Stimulated activated CD4-positive, alpha-beta T cell treated with anti-CD3 and anti-CD28 coated beads, Interleukin-4, amount 100 ng/mL, for 1 hour (primary cell): Measurements from ENCODE around the gene EEF2KMT.
"Not testable (repeated sequence)": the region's sequence is repeated elsewhere in the genome, so short reads cannot be mapped to it uniquely, and the experiment has no call there.

Experiments
- DNase-seq: peaks from one replicate; pipeline ENCODE4 v3.0.0-alpha.2; 2020

Gene EEF2KMT, protein sequence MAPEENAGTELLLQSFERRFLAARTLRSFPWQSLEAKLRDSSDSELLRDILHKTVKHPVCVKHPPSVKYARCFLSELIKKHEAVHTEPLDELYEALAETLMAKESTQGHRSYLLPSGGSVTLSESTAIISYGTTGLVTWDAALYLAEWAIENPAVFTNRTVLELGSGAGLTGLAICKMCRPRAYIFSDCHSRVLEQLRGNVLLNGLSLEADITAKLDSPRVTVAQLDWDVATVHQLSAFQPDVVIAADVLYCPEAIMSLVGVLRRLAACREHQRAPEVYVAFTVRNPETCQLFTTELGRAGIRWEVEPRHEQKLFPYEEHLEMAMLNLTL

DNA sequence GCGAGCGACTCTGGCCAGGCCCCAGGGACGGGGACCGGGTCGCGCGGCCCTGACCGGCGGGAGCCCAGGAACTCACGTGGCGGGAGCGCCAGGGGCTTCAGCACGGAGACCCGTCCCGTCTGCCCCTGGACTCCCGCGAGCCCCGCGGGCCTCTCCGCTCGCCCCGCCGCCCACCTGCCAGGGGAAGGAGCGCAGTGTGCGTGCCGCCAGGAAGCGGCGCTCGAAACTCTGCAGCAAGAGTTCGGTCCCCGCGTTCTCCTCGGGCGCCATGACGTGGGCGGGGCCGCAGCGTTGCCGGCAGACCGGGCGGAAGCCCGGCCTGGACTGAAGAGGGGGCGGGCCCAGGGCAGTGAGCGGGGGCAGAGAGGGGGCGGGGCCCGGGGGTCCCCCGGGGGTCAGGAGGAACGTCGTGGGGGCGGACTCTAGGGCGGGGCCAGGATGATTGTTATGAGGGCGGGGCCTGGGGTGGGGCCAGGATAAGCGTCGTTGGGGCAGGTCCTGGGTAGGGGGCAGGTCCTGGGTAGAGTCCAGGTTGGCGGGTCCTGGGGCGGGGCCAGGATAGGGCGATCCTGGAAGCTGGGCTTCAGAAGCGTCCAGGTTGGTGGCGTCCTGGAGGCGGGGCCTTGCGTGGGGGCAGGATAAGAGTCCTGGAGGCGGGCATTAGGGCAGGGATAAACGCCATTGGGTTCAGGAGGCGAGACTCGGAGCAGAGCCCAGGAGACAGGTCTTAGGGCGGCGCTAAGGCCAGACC is at the start of gene EEF2KMT:
Gene EEF2KMT (minus strand): TSS at position 326 of the 751 bp plus-strand sequence. CDS start 56 bp downstream, at position 270.
- peak; percentile 88 for DNase-seq

DNA sequence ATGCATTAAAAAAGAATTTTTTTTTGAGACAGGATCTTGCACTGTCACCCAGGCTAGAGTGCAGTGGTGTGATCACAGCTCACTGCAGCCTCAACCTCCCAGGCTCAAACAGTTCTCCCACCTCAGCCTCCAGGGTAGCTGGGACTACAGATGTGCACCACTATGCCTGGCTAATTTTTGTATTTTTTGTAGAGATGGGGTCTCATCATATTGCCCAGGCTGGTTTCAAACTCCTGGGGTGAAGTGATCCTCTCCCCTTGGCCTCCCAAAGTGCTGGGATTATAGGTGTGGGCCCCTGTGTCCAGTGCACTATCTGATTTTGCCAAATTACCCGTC is 47.0 kb upstream of the EEF2KMT start:
- not testable (repeated sequence) for DNase-seq

DNA sequence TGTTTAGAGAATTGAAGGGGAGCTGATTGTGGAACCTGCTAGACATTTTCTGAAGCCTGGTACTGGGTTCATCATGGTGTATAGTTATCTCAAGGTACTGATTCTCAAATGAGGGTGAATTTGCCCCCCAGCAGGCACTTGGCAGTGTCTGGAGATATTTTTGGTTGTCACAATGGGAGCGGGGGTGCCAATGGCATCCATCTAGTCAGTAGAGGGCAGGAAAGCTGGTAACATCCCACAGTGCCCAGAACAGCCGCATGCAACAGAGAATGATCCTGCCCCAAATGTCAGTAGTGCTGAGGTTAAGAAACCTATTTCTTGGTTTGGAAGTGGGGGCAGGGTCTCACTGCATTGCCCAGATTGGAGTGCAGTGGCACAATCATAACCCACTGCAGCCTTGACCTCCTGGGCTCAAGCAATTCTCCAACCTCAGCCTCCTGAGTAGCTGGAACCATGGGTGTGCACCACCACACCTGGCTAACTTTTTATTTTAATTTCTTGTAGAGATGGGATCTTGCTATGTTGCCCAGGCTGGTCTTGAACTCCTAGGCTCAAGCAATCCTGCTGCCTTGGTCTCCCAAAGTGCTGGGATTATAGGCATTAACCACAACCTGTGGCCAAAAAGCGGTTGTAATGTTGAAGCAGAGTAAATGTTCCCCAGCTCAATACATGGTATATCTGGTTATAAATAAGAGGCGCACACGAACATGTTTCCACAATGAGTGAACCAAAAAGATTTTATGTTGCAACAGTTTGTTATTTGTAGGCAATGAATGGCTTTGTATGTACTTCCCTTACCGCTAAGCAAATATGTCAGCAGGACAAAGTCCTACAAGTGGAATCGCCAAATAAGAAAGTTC is 46.4 kb upstream of the EEF2KMT start:
- DNase-seq, result no peak

DNA sequence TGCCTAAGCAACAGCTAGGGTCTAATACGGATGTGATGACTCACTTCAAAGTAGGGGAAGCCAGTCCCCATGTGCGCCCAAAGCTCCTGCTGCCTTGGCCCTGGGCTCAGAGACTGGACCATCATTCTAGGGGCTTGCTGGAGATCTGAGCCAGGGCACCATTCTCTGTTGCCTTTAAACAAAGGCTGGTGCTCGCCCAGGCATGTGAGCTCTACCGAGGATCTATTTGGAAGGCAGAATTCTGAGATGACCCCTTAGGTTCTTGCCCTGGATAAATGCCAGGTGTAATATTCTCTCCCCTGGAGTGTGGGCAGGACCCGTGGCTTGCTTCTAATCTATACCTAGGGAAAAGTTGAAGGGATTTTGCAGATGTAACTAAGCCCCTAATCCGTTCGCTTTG is 42.6 kb upstream of the EEF2KMT start:
- DNase-seq, result not testable (repeated sequence)

DNA sequence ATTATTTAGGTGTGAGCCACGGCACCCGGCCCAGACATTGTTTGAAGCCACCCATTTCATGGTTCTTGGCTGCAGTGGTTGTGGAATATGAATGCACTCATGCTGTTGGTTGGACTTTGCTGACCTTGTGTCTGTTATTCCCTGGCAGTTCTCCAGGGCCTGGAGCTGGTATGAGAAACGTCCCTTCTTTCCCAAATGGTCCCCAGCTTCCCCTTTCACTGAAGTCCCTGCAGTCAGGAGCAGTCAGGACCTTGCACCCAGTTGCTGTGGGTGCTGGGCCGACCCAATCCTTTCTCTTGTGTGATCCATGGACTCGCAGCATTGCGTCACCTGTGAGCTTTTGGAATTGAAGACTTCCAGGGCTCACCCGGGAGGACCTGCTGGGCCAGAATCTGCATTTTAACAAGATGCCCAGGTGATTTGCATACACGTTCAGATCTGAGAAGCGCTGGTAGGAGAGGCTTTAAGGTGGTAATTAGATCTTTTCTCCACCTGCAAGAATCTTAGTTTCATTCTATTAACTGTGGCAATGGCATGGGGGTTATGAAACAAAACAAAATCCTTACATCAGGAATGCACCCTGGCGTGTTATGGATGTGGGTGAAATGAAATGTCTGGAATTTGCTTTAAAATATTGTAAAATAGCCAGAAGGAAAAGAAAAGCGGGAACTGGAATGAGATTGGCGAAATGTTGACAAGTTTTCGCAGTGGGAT is 37.3 kb upstream of the EEF2KMT start:
- not testable (repeated sequence) for DNase-seq

DNA sequence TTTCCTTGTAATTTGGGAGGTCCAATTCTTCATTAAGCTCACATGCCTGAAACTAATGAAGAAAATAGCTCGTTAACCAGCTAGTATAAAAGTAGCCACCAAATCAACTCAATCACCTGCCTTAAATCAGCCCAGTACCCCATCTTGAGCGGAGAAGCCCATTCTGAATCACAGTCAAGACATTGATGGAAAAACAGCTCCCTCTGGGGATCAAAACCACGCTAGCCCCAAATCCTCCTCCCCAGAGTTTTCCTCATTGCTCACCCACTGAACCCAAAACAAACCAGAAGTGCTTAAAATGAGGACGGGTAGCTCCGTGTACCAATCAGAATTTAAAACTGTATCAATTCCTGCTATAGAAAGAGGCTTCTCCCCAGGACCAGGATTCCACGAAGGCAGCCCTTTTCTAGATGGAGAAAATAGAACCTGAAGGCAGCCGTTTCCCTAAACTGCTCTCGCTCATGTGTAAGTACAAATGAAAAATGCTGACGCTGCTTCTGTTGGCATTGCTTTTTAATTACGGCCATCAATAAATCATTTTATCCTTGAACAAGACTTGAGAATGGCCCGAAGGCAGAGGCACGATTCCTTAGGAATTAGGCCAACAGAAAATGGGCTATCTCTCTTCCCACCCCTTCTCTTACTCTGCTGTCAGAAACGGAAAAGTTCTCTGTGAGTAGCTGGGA is 35.5 kb upstream of the EEF2KMT start:
- DNase-seq, result not testable (repeated sequence)

DNA sequence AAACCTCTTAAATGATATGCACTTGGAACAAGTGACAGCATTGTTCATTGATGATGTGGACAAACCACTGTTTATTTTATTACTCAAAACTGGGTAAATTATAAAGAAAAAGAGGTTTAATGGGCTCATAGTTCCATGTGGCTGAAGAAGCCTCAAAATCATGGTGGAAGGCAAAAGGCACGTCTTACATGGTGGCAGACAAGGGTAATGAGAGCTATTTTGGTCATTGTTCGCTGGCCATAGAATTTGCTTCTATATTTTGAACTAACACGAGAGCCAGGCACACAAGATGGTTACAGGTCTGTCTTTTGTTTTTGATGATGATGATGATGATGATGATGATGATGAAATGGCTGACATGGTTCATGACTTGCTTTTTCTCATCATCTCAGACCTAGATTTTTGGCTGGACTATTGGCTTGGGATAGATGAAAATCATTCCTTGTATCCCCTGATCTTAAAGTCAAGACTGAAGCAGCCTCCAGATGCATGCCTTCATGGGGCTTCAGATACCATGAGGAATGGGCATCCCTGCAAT is 33.9 kb upstream of the EEF2KMT start:
- DNase-seq, result not testable (repeated sequence)

DNA sequence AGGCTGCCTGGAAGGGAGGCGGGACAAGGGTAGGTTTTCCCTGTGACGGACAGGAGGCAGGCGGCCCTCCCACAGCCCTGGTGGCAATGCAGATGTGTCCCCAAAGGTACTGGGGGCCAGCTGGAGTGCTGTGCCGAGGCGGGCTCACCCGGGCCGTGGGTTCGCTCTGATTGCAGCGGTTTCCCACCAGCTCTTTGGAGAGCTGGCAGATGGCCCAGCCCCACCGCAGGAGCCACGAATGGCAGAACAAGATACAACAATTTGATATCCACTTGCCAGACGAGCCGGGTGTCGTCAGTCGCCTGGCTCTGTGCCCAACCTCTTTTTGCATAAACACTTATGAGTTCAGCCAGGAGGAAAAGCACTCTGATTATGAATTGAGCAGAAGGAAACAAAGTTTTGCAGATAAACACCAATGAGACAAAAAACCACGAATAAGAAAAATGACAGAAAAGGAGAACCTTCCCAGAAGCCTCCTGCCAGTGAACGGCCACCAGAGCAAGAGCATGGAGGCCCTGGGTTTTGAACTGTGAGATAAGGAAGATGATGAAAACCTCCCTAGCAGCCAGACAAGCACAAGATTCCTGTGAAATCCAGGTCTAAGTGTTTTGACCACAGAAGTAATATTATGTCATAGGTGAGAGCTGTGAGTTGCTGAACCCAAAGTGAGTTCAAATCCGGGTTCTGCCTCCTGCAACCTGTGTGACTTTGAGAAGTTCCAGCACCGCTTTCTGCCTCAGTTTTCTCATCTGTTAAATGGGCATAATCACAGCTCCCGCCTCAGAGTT is 19.9 kb upstream of the EEF2KMT start:
- peak; percentile 16 for DNase-seq

DNA sequence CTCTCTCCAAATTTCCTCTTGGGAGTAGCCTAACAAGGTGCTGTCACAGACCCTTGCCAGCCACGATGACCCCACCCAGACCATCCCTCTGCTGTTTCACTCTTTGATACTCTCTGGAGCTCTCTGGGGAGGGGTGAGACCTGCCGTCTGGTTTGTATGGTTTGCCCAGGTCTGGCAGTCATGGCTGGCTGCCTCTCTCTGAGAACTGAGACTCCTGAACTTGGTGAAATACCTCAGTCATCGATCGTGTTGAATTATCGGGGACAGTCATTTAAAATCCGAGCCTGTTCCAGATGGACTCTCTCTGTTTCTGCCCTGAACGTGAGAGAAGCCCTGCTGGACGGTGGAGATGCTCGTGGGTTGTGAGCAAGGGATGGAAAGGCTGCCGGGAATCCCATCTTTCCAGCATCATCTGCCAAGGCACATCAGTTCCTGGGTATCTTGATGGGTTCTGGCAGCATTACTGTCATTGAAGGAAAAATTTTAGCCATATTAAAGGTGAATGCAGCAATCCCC is 19.2 kb upstream of the EEF2KMT start:
- DNase-seq, result not testable (repeated sequence)

DNA sequence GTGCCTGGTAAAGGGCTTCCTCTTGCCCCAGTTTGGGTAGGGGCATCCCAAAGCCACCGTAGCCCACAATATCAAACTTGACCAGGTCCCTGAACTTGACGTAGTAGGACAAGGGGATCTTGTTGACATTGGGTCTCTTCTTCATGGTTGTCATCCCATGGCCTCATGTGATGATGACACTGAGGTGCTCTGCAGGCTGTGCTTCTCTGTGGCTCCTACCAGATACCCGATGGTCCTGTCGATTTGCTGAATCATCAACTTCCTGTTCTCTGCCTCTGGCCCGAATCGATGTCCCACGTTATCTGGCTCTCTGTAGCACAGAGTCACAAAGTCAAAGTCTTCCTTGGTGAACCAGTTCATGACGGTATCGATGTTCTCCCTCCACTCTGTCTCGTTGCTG is 13.3 kb upstream of the EEF2KMT start:
- DNase-seq, result not testable (repeated sequence)

DNA sequence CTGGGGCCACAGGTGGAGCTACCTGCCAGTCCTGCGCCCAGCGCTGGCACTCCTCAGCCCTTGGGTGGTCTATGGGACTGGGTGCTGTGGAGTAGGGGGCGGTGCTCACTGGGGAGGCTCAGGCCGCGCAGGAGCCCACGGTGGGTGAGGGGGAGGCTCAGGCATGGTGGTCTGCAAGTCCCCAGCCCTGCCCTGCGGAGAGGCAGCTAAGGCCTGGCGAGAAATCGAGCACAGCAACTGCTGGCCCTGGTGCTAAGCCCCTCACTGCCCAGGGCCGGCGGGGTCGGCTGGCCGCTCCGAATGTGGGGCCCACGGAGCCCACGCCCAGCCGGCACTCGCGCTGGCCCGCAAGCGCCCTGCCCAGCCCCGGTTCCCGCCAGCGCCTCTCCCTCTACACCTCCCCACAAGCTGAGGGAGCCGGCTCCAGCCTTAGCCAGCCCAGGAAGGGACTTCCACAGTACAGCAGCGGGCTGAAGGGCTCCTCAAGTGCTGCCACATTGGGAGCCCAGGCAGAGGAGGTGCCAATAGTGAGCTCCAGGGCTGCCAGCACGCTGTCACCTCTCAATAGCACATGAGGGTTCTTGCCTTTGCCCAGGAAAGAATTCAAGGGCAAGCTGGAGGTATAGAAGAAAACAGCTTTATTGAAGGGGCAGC is 11.0 kb upstream of the EEF2KMT start:
- no peak for DNase-seq

DNA sequence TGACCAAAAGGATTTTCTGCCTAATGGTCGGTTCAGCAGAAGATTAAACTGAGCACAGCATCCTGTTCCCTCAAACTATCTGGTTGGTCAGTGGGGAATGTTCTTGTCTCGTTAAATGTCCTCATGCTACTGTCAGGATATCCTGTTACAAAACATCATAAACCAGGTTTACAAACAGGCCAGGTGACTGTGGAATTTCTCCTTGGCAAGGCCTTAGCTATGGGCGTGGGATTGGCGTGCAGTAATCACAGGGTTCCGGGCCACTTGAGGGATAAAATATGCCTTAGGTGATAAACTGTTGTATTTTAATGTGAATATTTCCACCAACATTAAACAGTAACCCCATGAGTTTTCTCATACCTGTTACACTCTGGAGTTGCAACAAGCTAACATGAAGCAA is 7.4 kb upstream of the EEF2KMT start:
- DNase-seq, result not testable (repeated sequence)

DNA sequence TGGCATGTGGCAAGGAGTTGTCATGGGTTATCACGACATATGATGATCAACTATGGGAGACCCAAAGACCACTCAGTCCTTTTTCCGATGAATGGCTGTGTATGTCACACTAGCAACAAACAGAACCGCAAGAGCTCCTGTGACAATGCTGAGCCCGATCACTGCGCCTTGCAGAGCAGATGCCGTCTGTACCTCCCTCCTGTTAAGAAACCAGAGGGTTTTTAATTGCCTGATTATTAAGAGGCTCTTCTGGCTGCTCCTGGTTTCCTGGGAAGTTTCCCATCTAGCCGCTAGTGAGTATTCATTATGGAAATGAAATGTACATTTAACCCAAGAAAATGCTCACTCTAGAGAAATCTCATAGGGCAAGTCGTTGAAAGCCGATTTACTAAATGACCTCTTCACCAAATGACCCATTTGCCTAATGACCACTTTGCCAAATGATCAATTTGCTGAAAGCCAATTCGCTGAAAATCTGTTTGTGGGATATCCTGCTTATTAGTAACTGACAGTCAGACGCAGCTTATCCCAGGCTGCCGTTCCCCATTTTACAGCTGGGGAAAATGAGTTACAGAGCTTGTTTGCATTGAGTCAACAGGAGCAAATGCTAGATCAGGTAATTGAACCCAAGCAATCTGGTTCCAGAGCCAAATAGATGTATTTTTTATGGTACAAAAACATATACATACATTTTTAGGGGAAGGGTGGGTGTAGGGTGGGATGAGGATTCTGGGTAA is 5.9 kb upstream of the EEF2KMT start:
- not testable (repeated sequence) for DNase-seq

DNA sequence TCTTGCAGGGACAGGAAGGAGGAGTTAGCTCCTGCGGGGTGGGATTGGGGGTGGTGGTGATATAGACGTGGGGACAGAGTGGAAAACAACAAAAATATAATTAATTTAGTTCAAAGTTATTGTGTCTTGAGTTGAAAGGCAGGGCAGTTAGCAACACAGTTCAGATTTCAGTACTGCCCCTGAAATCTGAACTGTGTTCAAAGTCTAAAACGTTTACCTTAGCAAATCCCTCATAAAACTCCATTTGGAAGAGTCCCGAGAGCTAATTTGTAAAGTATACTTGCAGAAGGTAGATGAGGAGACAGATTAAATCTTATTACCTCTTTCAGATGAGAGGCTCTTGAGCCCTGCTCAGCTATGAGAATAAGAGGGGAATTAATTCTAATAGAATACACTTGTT is 1.6 kb upstream of the EEF2KMT start:
- not testable (repeated sequence) for DNase-seq

DNA sequence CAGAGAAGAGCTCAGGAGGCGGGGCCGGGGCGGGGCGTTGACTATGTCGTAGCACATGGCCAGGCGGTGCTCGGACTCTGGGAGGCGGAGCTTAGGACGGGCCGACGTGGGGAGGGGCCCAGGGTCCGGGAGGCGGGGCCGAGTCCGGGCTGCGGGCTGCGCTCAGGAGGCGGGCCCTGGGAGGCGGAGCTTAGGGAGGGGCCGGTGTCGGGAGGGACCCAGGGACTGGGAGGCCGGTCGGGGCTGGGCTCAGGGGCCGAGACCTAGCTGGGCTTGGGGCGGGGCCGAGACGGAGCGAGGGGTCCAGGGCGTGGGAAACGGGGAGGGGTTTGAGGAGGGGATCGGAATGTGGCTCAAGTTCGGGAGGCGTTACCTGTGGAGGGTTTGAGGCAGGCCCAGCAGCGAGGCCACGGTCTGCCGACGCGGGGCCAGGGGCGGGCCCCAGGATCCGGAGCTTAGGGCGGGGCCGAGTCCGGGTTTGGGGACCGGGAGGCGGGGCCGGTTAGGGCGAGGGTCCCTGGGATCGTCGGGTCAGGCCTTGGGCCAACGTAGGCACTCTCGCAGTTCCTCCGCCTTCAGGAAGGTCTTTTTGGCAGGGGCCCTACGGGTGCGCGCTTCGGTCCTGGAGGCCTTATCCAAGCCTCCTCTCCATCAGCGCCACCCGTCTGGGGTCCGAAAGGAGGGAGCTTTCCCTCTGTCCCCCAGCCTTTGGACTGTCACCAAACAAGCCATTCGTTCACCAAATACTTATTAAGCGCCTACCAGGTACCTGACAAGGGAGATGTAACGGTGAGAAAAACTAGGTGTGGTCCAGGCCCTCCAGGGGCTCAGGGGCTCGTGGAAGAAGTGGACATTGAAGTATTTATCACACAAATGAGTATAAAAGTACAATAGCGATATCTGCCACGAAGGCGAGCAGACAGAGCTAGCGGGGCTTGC is 895 bp upstream of the EEF2KMT start:
- DNase-seq, result peak; percentile 96

DNA sequence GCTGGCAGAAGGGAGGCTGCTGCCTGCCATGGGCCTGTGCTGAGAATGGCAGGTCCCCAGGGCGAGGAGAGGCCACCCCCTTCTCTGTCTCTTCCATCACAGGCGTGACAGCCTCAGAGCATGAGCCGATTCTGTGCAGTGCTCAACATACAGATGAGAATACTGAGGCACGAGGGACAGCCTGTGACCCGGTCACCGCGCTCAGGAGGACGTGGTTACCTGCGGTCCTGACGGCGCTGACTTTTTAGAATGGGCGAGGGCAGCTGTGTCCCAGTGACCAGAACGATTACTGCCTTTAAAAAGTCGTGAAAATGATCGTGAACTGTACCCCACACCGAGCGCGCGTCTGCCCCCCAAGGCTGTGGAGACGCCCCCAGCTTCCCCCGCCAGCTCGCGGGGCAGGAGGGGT is 530 bp downstream of the EEF2KMT start:
- DNase-seq, result peak; percentile 39

DNA sequence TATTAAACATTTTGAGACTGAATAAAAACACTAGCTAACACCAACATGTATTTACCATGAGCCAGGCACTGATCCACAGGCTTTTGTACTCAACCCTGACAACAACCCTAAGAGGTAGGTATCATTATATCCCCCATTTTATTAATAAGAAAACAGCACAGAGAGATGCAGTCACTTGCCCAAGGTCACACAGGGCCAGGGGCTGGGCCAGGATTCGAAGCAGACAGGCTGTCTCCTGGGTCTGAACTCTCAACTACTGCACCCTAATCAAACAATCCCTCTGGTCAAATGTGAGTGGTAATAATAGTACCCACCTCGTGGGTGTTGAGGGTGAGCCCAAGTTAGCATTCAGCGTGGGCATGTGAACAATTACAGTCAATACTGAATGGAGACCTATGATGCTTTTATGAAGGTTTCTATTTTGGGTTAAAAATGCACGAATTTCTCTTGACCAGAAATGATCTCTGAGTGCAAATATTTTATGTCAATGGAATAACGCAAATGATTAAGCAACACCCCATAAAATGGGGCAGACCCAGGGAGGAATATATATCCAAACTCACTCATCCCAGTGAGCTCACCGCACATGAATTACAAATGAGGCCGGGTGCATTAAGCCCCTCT is 1.0 kb downstream of the EEF2KMT start:
- DNase-seq, result not testable (repeated sequence)
